Breast epithelium (tissue), 3 donors: Measurements from ENCODE around the gene FXYD3.

Experiments
- POLR2A ChIP-seq: fragments of 450-650 bp; IDR thresholded peaks from one replicate; pipeline ENCODE4 v1.6.1; 2016; ENCODE audit warnings: antibody characterized with exemption, mild to moderate bottlenecking, moderate library complexity
- TF ChIP-seq, protein P1 (sequence below), 3 donors: fragments of 450-650 bp; IDR thresholded peaks; one replicate each; pipeline ENCODE4 v1.5.1; 2016 to 2017; ENCODE audit warnings: antibody characterized with exemption in 3 of 3, mild to moderate bottlenecking in 3 of 3, moderate library complexity in 3 of 3

DNA sequence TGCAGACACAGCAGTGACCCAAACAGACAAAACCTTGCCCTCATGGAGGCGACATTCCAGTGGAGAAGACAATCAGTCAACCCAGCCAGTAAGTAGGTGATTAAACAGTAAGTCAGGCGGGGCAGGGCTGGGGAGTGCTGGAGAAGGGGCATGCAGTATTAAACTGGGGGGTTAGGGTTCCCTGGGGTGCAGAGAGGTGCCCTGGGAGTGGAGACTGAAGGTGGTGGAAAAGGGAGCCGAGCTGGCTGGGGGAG lies 31.2 kb upstream of the FXYD3 start:
- TF ChIP-seq, protein P1, sequence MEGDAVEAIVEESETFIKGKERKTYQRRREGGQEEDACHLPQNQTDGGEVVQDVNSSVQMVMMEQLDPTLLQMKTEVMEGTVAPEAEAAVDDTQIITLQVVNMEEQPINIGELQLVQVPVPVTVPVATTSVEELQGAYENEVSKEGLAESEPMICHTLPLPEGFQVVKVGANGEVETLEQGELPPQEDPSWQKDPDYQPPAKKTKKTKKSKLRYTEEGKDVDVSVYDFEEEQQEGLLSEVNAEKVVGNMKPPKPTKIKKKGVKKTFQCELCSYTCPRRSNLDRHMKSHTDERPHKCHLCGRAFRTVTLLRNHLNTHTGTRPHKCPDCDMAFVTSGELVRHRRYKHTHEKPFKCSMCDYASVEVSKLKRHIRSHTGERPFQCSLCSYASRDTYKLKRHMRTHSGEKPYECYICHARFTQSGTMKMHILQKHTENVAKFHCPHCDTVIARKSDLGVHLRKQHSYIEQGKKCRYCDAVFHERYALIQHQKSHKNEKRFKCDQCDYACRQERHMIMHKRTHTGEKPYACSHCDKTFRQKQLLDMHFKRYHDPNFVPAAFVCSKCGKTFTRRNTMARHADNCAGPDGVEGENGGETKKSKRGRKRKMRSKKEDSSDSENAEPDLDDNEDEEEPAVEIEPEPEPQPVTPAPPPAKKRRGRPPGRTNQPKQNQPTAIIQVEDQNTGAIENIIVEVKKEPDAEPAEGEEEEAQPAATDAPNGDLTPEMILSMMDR (IDR thresholded peaks at IDR 0.05): no peak
- TF ChIP-seq POLR2A: no peak
